Stimulated activated CD8-positive, alpha-beta memory T cell treated with anti-CD3 and anti-CD28 coated beads, Interleukin-2, amount 100 ng/mL, for 1 hour (primary cell): ENCODE measurements around the gene HACD2.

Experiments
- DNase-seq, 2 donors: peaks; one replicate each; pipeline ENCODE4 v3.0.0-alpha.2; 2020; ENCODE audit warnings: low read depth in 2 of 2

HACD2 gene

DNA sequence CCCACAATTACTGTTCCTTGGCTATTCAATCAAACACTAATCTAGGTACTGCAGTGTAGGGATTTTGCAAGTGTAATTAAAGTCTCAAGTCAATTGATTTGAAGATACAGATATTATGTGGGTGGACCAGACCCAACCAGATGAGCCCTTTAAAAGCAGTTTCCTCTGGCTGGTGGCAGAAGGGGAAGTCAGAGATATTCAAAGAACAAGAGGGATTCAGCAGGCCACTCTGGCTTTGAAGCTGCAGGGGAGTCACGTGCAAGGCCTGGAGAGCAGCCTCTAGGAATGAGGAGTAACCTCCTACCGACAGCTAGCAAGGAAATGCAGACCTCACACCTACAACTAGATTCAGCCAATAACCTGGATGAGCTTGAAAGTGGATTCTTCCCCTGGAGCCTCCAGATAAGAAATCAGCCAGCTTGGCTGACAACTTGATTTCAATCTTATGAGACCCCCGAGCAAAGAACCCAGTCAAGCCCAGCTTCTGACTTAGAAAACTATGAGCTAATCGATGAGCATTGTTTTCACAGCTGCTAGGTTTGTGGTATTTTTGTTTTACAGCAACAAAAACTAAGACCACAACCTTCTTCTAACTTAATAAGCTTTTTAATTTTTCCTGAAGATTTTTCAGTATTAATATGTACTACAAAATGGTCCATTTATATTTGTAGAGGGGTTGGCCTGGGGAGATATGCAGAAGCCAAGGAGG is 13.4 kb downstream of the HACD2 start:
- no peak for DNase-seq

DNA sequence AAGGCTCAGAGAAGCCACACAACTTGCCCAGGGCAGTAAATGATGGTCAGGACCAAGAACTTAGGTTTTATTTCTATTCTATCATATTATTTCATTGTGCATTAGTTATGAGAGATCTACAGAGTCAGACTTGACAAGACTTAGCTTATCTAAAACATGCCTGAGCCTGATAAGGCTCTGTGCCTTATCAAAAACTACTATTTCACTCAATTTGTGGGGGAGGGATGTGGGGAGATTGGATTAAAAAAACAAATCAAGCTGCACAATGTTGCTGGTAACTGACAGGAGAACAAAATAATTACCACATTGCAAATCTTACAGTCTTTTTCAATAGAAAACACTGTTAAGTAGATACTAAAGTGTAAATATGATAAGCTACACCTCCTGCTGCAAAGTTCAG is 16.0 kb downstream of the HACD2 start:
- DNase-seq, result no peak

DNA sequence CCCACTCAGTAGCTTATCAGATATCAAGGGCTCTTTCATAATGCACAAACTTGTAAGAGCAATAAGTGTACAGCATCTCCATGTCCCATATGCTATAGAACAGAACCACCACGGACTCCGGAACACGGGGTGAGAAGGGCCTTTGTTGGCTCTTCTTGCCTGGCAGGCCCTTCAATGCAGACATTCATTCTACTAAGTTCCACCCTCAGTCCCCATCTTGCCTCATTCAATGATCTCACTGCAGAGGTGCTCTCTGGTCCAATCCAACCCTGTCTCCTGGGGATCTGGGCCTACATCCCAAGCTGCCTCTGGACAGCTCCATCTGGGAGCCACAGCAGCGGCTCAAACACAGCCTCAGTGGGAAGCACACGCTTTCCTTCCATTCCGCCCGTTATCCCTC is 16.8 kb downstream of the HACD2 start:
- no peak for DNase-seq

GRCh38 chr3:123564056-123564455 is 20.8 kb downstream of the HACD2 start:
- DNase-seq, result no peak

- no peak for DNase-seq
These were observed 22.3 kb downstream of the HACD2 start for GRCh38 chr3:123562547-123562946.

GRCh38 chr3:123561188-123561587 is 23.7 kb downstream of the HACD2 start:
- DNase-seq, result no peak

DNA sequence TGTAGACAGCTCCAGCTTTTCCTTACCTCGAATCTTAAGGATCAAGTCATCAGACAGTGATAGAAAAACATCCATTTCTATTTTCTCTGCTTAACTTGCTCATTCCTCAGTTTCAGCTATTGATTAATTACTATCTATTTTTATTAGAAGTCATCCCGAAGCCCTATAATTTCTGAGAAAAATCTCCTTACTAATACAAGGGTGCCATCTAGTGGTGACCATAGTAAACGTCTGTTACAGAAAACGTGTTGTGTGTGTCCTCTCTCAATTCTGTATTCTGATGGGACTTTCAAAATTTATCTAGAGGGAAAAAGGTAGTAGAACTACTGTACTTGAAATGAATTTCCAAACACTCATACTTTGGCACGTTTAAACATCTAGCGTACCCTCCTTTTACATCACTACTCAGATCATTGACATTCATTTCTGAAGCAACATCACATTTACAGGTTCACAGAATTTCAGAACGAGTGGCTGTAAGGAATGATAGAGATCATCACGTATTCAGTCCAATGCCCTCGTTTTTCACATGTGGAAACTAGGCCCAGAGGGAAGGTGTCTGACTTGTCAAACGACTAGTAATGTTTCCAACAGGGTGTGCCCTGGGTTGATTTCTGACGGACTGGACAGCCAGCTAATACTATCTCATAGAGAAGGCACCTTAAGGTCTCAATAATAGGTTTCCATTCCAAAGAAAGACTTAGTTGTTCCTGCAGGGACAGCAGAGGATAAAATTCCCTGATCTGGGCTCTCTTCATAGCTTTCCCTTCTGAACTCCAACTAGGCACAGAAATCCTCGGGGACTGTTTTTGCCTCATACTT is 25.6 kb downstream of the HACD2 start:
- DNase-seq, result no peak

DNA sequence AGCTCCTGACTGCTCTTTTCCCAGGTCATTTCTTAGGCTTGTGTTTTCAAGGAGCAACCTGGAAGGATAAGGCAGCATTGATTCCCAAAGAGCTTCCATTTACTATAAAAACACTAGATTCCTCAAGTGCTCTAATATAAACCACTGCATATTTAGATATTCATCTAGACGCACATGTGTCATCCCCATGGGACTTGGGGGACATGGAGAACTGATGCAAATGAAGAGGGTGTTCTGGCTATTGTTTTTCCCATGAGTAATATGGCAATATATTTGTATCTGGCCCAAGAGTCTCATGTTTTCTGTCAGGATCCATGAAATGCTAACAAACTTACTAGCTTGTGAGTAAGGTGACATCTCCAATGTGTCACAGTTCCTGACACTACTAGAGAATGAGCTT is 31.3 kb downstream of the HACD2 start:
- no peak for DNase-seq

DNA sequence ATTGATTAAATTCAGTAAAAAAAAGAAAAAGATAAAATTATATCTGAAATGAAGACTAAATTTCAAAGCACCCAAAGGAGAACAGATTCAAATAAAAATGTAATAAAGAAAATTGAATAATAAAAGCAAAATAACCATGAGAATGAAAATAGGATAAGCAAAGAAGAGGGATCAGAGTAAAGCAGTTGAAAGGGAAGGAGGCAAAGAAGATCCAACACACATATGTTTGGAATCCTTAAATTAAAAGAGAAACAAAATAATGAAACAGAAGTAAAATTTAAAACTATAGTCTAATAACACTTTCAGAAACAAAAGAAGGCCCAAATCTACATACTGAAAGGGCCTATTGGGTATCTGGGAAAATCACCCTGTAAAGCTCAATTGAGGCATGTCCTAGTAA is 32.1 kb downstream of the HACD2 start:
- DNase-seq, result no peak

GRCh38 chr3:123552095-123552714 is 32.6 kb downstream of the HACD2 start:
- no peak for DNase-seq

DNA sequence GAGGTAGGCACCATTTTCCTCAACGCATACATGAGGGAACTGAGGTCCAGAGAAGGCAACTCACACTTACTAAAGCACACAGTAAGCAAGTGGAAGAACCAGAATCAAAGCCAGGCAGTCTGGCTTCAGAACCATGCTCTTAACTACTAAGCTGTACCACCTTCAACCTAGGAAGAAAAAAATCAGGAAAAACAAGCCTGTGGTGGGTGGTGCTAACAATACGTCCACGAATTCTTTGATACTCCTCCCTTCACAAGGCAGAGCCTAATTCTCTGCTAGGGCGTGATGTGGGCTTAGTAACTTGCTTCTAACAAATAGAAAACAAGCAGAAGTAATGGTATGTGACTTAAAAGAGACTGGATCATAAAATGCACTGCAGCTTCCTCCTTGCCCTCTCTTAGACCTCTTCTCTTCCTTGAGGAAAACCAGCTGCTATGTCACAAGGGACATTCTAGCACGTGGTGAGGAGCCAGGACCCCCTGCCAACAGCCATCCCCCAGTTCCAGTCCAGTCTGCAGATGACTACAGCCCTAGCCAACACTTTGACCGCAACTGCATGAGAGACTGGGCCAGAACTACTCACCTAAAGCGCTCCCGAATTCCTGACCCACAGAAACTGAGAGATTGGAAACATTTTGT is 36.9 kb downstream of the HACD2 start:
- DNase-seq, result no peak

GRCh38 chr3:123546133-123546755 is 38.6 kb downstream of the HACD2 start:
- no peak for DNase-seq

DNA sequence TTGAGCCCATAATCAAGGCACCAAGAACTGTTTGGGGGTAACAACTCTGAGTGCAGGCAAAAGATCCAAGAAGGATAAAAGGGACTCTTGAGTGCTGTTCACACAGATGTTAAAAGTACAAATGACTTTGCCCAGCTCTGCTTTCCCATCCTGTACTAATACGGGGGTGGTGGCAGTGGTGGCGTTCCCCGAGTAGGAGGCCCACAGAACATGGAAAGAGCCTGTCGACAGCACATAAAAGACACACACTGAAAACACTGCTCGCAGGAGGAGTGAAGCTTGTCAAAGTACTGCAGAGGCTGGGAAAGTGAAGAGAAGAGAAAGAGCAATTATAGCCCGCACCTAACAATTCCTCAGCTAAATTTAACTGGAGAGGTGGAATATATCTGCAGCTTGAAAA is 40.9 kb downstream of the HACD2 start:
- DNase-seq, result no peak

GRCh38 chr3:123540285-123540684 is 44.6 kb downstream of the HACD2 start:
- DNase-seq, result no peak

GRCh38 chr3:123536153-123536895 is 48.5 kb downstream of the HACD2 start:
- DNase-seq, result no peak

DNA sequence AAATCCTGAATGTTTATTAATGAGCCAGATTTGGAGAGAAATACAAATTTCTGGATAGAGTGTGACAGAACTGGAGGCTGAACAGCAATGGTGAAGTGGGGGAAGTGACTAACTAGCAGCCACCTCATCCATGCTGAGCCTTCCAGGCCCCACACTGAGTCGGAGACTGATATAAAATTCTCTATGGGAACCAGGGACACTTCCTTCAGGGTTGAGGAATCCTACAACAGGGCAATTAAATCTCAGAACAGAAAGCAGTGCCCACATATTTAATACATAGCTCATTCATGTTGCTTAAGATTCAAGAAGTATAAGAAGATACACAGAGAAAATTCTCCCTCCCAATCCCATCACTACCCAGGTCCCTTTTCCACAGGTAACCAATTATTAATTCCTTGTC is 49.3 kb downstream of the HACD2 start:
- DNase-seq, result no peak

GRCh38 chr3:123534264-123534663 is 50.6 kb downstream of the HACD2 start:
- DNase-seq, result no peak

DNA sequence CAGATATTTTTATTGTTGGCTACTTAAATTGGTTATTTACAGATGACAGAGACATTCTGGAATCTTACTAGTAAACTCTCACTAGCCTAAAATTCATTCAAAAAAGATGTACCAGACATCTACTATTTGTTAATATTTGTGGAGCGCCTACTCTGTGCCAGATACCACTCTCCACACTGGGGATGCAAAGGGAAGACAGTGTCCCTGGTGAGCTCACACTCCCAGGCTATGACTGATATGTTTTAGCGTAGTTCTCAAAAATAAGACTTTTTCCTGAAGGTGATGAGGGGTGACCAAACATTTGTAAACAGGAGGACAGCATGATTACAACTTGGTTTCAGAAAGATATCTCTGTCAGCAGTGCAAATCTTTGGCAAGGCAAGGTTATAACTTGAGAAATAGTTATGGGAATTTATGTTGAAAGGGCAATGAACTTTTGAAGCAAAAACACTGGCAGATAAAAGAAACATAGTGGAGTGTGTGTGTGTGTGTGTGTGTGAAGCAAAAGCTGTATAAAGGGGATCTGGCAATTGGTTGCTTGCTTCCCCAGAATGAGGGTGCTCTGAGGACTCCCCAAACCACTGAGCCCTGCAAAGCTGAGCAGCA is 51.2 kb downstream of the HACD2 start:
- DNase-seq, result no peak

GRCh38 chr3:123528130-123528529 is 56.7 kb downstream of the HACD2 start:
- DNase-seq, result no peak

GRCh38 chr3:123527046-123527445 is 57.8 kb downstream of the HACD2 start:
- no peak for DNase-seq

- no peak for DNase-seq
These were observed 58.4 kb downstream of the HACD2 start for GRCh38 chr3:123526474-123526873.
